HepG2 (cell line): ENCODE results near the gene ZNF524. TPM values are rescaled to one million over a fixed set of nuclear protein-coding genes. Genes with fewer than 3 reads are reported as not detected.

ENCODE experiments used
- ARNTL ChIP-seq: sonication (generic); formaldehyde crosslinking; IDR thresholded peaks from 2 replicates; pipeline ENCODE4 v1.4.0; 2020; ENCODE audit warnings: mild to moderate bottlenecking, missing genetic modification reagents
- DNMT3B ChIP-seq: conservative IDR thresholded peaks from 2 replicates; pipeline ENCODE4 v1.6.1; 2016; ENCODE audit warnings: missing biosample characterization, control low read depth
- ELF4 ChIP-seq: sonication (generic); formaldehyde crosslinking; IDR thresholded peaks from 2 replicates; pipeline ENCODE4 v1.5.0; 2020; ENCODE audit warnings: missing genetic modification reagents, mild to moderate bottlenecking, moderate library complexity, borderline replicate concordance
- ETV6 ChIP-seq: sonication (generic); formaldehyde crosslinking; conservative IDR thresholded peaks from 2 replicates; pipeline ENCODE4 v1.4.0; 2020; ENCODE audit warnings: missing genetic modification reagents
- GABPA ChIP-seq, 2 experiments: IDR thresholded peaks; 2 replicates each; pipeline ENCODE4 v1.6.1; 2011 to 2016; ENCODE audit warnings: low read depth in 2 of 2, low read length in 1 of 2, missing biosample characterization in 1 of 2, missing genetic modification characterization in 1 of 2
- GABPB1 ChIP-seq: IDR thresholded peaks from 2 replicates; pipeline ENCODE4 v1.6.1; 2016; ENCODE audit warnings: mild to moderate bottlenecking, missing genetic modification reagents, moderate library complexity, missing compliant biosample characterization
- HIVEP1 ChIP-seq: sonication (generic); formaldehyde crosslinking; IDR thresholded peaks from 2 replicates; pipeline ENCODE4 v1.4.0; 2020; ENCODE audit warnings: mild to moderate bottlenecking, missing genetic modification reagents
- JUND ChIP-seq: sonication (generic); formaldehyde crosslinking; IDR thresholded peaks from 2 replicates; pipeline ENCODE4 v1.8.0; 2022; ENCODE audit warnings: mild to moderate bottlenecking, missing genetic modification reagents
- MYC ChIP-seq: sonication (generic); formaldehyde crosslinking; IDR thresholded peaks from 2 replicates; pipeline ENCODE4 v1.9.0; 2021; ENCODE audit warnings: missing genetic modification reagents, borderline replicate concordance
- NR2F1 ChIP-seq, 2 experiments: fragments of 450-650 bp in 1 of 2; formaldehyde crosslinking in 1 of 2; IDR thresholded peaks; 2 replicates each; pipeline versions ENCODE4 v1.5.0 to v1.6.1; 2016 to 2020; ENCODE audit warnings: mild to moderate bottlenecking in 1 of 2, missing compliant biosample characterization in 1 of 2, missing genetic modification reagents in 1 of 2, moderate library complexity in 1 of 2
- PHB2 ChIP-seq: fragments of 450-650 bp; IDR thresholded peaks from 2 replicates; pipeline ENCODE4 v1.6.1; 2018; ENCODE audit not compliant: partially characterized antibody
- RORA ChIP-seq: sonication (generic); formaldehyde crosslinking; IDR thresholded peaks from 2 replicates; pipeline ENCODE4 v1.5.0; 2020; ENCODE audit warnings: mild to moderate bottlenecking, missing genetic modification reagents, moderate library complexity
- SMAD1 ChIP-seq: sonication (generic); formaldehyde crosslinking; IDR thresholded peaks from 2 replicates; pipeline ENCODE4 v1.4.0; 2020; ENCODE audit warnings: missing genetic modification reagents, low read depth, mild to moderate bottlenecking, borderline replicate concordance
- SOX5 ChIP-seq: IDR thresholded peaks from 2 replicates; pipeline ENCODE4 v1.6.1; 2016; ENCODE audit warnings: borderline replicate concordance
- TARDBP ChIP-seq: sonication (generic); formaldehyde crosslinking; IDR thresholded peaks from 2 replicates; pipeline ENCODE4 v1.8.0; 2022; ENCODE audit warnings: mild to moderate bottlenecking, missing genetic modification reagents
- ZBTB38 ChIP-seq: sonication (generic); formaldehyde crosslinking; IDR thresholded peaks from 2 replicates; pipeline ENCODE4 v1.5.1; 2020; ENCODE audit warnings: mild to moderate bottlenecking, missing genetic modification reagents
- ZC3H13 ChIP-seq: sonication (generic); formaldehyde crosslinking; IDR thresholded peaks from 2 replicates; pipeline ENCODE4 v1.8.1; 2023; ENCODE audit warnings: mild to moderate bottlenecking, missing genetic modification reagents, moderate library complexity
- ZNF20 ChIP-seq: sonication (generic); formaldehyde crosslinking; IDR thresholded peaks from 2 replicates; pipeline ENCODE4 v1.4.0; 2020; ENCODE audit warnings: mild to moderate bottlenecking, moderate library complexity, missing genetic modification reagents
- ZNF256 ChIP-seq: sonication (generic); formaldehyde crosslinking; conservative IDR thresholded peaks from 2 replicates; pipeline ENCODE4 v1.4.0; 2020; ENCODE audit warnings: missing genetic modification reagents
- ZNF292 ChIP-seq: sonication (generic); formaldehyde crosslinking; IDR thresholded peaks from 2 replicates; pipeline ENCODE4 v1.8.1; 2022; ENCODE audit warnings: mild to moderate bottlenecking, low read depth, missing genetic modification reagents, borderline replicate concordance
- ZNF3 ChIP-seq: IDR thresholded peaks from 2 replicates; pipeline ENCODE4 v1.7.0; 2017; ENCODE audit warnings: inconsistent platforms
- ZNF337 ChIP-seq: sonication (generic); formaldehyde crosslinking; IDR thresholded peaks from 2 replicates; pipeline ENCODE4 v1.5.1; 2020; ENCODE audit warnings: missing genetic modification reagents, low read depth, mild to moderate bottlenecking, borderline replicate concordance
- ZNF589 ChIP-seq: sonication (generic); formaldehyde crosslinking; conservative IDR thresholded peaks from 2 replicates; pipeline ENCODE4 v1.8.0; 2022; ENCODE audit warnings: mild to moderate bottlenecking, moderate library complexity, missing genetic modification reagents
- ZNF609 ChIP-seq: sonication (generic); formaldehyde crosslinking; IDR thresholded peaks from 2 replicates; pipeline ENCODE4 v1.4.0; 2020; ENCODE audit warnings: mild to moderate bottlenecking, missing genetic modification reagents, borderline replicate concordance
- ZNF788 ChIP-seq: sonication (generic); formaldehyde crosslinking; IDR thresholded peaks from 2 replicates; pipeline ENCODE4 v1.5.0; 2020; ENCODE audit warnings: mild to moderate bottlenecking, missing genetic modification reagents, borderline replicate concordance
- polyA plus RNA-seq, 8 experiments: library from polyadenylated mRNA; depleted of rRNA in 3 of 8; stranded (reverse) in 7 of 8; unstranded in 1 of 8; fragments of >200 nt; fragmentation: Illumina TruSeq in 4 of 8; extraction: Trizol in 4 of 8; gene quantifications; 2 replicates each; pipeline versions ENCODE4 v1.2.1 to v1.2.3, GENCODE V29; 2011 to 2016; ENCODE audit warnings: low read depth in 4 of 8, missing spikeins in 1 of 8, mixed read lengths in 1 of 8; ENCODE audit not compliant: insufficient read depth in 1 of 8
- total RNA-seq, 5 experiments: library from RNA; depleted of rRNA; stranded (reverse); fragments of >200 nt; fragmentation: Illumina TruSeq; extraction: Trizol; gene quantifications; 2 replicates each; pipeline ENCODE4 v1.2.3, GENCODE V29; 2016; ENCODE audit warnings: low read depth in 1 of 5

The ZNF524 gene
- total and polyA plus RNA-seq, 2 of the 13 experiments (the other 11 are each of a cell fraction or from before 2014, with no cell fraction given), result 3.2 to 4.6 TPM

GRCh38 chr19:55647732-55648584, 47.9 kb downstream of the ZNF524 start, which contains the start of gene CCDC106 (continued):
- TF ChIP-seq ZNF609 (CRISPR knock-in tag) (no peak; the same call in 1 of the 2 replicates), ZC3H13 (no peak; the same call in 1 of the 2 replicates), MYC (CRISPR knock-in tag) (0 out of 2 replicates have a peak, but pooled peaks have one; percentile 45), PHB2 (no peak), ZBTB38 (CRISPR knock-in tag) (peak; percentile 82; the same call in 1 of the 2 replicates), ZNF589 (CRISPR knock-in tag) (0 out of 2 replicates have a peak, but pooled peaks have one; percentile 39), SOX5 (CRISPR knock-in tag) (no peak), ELF4 (CRISPR knock-in tag) (no peak), ZNF788 (peak; percentile 81), JUND (CRISPR knock-in tag) (peak; percentile 8; the same call in 1 of the 2 replicates), TARDBP (CRISPR knock-in tag) (peak; percentile 60; the same call in 1 of the 2 replicates), SMAD1 (CRISPR knock-in tag) (0 out of 2 replicates have a peak, but pooled peaks have one; percentile 47), DNMT3B (CRISPR knock-in tag) (no peak), GABPA (IDR thresholded peaks at IDR 0.05; ENCODE audit: low read depth, low read length) (no peak), GABPA (CRISPR knock-in tag; IDR thresholded peaks at IDR 0.05; ENCODE audit: low read depth) (peak; percentile 21; the same call in 1 of the 2 replicates), ZNF256 (no peak), HIVEP1 (CRISPR knock-in tag) (0 out of 2 replicates have a peak, but pooled peaks have one; percentile 38), ZNF20 (CRISPR knock-in tag) (0 out of 2 replicates have a peak, but pooled peaks have one; percentile 71), NR2F1 (CRISPR knock-in tag; IDR thresholded peaks at IDR 0.05) (no peak), GABPB1 (CRISPR knock-in tag) (peak; percentile 74), ARNTL (CRISPR knock-in tag) (peak; percentile 65; the same call in 1 of the 2 replicates), ZNF292 (CRISPR knock-in tag) (no peak), ETV6 (no peak), ZNF3 (CRISPR knock-in tag) (no peak), ZNF337 (CRISPR knock-in tag) (no peak), RORA (CRISPR knock-in tag) (no peak)
